OCI-LY7 (cell line): ENCODE measurements around the gene C16orf95. TPM values are rescaled to one million over a fixed set of nuclear protein-coding genes. Genes with fewer than 3 reads are reported as not detected.

Source experiments
- BruUV-seq: library from RNA; stranded (reverse); fragments of 400-500 nt; replicated peaks from 2 replicates; lab custom pipeline; 2021; lab: Mats Ljungman, UMichigan
- CTCF ChIA-PET: fragments of 300-600 bp; sonication (Branson Sonifier 250); formaldehyde crosslinking; loops from one replicate; lab custom pipeline; 2022; ENCODE audit warnings: antibody characterized with exemption; ENCODE audit not compliant: unreplicated experiment; lab: Charles Lee
- POLR2A ChIA-PET: fragments of 300-600 bp; sonication (Branson Sonifier 250); formaldehyde crosslinking; loops from one replicate; lab custom pipeline; 2022; ENCODE audit warnings: antibody characterized with exemption; lab: Charles Lee
- DNase-seq: peaks from one replicate; pipeline ENCODE4 v3.0.0-alpha.2; 2015; ENCODE audit warnings: low spot score
- H2AFZ ChIP-seq: fragments of 200-600 bp; sonication (generic), shearing (Covaris generic); 2 replicates; pipeline ENCODE4 v1.6.1; 2014; ENCODE audit warnings: mild to moderate bottlenecking, antibody characterized with exemption, low read length, moderate library complexity
- H3K27ac ChIP-seq: fragments of 200-600 bp; sonication (generic); 2 replicates; pipeline ENCODE4 v1.5.1; 2014; ENCODE audit warnings: mixed run types, low read depth, mild to moderate bottlenecking, moderate library complexity, low read length, inconsistent platforms; ENCODE audit not compliant: poor library complexity, severe bottlenecking
- H3K36me3 ChIP-seq: fragments of 200-600 bp; sonication (generic); 2 replicates; pipeline ENCODE4 v1.6.1; 2014; ENCODE audit warnings: mild to moderate bottlenecking, antibody characterized with exemption, low read length, moderate library complexity, mixed read lengths; ENCODE audit not compliant: insufficient read depth
- H3K4me1 ChIP-seq: fragments of 200-600 bp; sonication (generic); 2 replicates; pipeline ENCODE4 v1.5.1; 2014; ENCODE audit warnings: mild to moderate bottlenecking, low read length; ENCODE audit not compliant: insufficient read depth, poor library complexity, severe bottlenecking
- H3K4me2 ChIP-seq: fragments of 200-600 bp; sonication (generic); 2 replicates; pipeline ENCODE4 v1.6.1; 2014; ENCODE audit warnings: mild to moderate bottlenecking, low read length
- H3K4me3 ChIP-seq: fragments of 200-600 bp; sonication (generic); 2 replicates; pipeline ENCODE4 v1.5.1; 2014; ENCODE audit warnings: mild to moderate bottlenecking, low read depth, low read length; ENCODE audit not compliant: poor library complexity, severe bottlenecking
- H3K79me2 ChIP-seq: fragments of 200-600 bp; sonication (generic); 2 replicates; pipeline ENCODE4 v1.6.1; 2016; ENCODE audit warnings: low read depth, mild to moderate bottlenecking, low read length, moderate library complexity, mixed read lengths; ENCODE audit not compliant: insufficient read depth
- H3K9me2 ChIP-seq: fragments of 200-600 bp; sonication (generic); 2 replicates; pipeline ENCODE4 v1.6.1; 2016; ENCODE audit warnings: mild to moderate bottlenecking, low read length, mixed read lengths; ENCODE audit not compliant: insufficient read depth
- H3K9me3 ChIP-seq: fragments of 200-600 bp; sonication (generic); 2 replicates; pipeline ENCODE4 v1.6.1; 2014; ENCODE audit warnings: mild to moderate bottlenecking, mixed run types, low read length, mixed read lengths
- H4K20me1 ChIP-seq: fragments of 200-600 bp; sonication (generic); 2 replicates; pipeline ENCODE4 v1.6.1; 2014; ENCODE audit warnings: mild to moderate bottlenecking, antibody characterized with exemption, low read length, moderate library complexity, mixed read lengths; ENCODE audit not compliant: insufficient read depth
- EZH2phosphoT487 ChIP-seq: fragments of 200-600 bp; sonication (generic); IDR thresholded peaks from 2 replicates; pipeline ENCODE4 v1.6.1; 2018; ENCODE audit warnings: low read depth, borderline replicate concordance, mild to moderate bottlenecking, mixed run types, antibody characterized with exemption, low read length, moderate library complexity, mixed read lengths
- intact Hi-C: fragments of 100-400 bp; cut with micrococcal nuclease; formaldehyde crosslinking; loops from one replicate; pipeline ENCODE4 v1.10.0; 2022; ENCODE audit not compliant: unreplicated experiment
- total RNA-seq, 2 experiments: library from RNA; depleted of rRNA in 1 of 2; stranded (reverse); fragments of >200 nt in 1 of 2; shearing (Covaris generic) in 1 of 2; gene quantifications; 2 replicates each; pipeline ENCODE4 v1.2.3, GENCODE V29; 2014 to 2022
- TF ChIP-seq, protein P1 (sequence below): fragments of 200-600 bp; sonication (generic); conservative IDR thresholded peaks from 2 replicates; pipeline ENCODE4 v1.5.1; 2014; ENCODE audit warnings: mild to moderate bottlenecking, antibody characterized with exemption, low read length, moderate library complexity, mixed read lengths

The C16orf95 gene
- total RNA-seq, 2 experiments from 2014 or later, result 8.5 to 22.1 TPM

- H4K20me1 ChIP-seq, result no peaks in the 10 kb centered on the region
- H3K9me3 ChIP-seq, result peaks cover 8% of the 10 kb centered on the region; the same call in 1 of the 2 replicates
- H3K4me2 ChIP-seq, result no peak overlapping the region
- peaks cover 23% of the 10 kb centered on the region for H3K4me1 ChIP-seq
- no peak overlapping the region for H3K27ac ChIP-seq
- DNase-seq, result no peak
- no peaks in the 10 kb centered on the region for H3K9me2 ChIP-seq
- no peak for TF ChIP-seq EZH2phosphoT487
- TF ChIP-seq, protein P1, sequence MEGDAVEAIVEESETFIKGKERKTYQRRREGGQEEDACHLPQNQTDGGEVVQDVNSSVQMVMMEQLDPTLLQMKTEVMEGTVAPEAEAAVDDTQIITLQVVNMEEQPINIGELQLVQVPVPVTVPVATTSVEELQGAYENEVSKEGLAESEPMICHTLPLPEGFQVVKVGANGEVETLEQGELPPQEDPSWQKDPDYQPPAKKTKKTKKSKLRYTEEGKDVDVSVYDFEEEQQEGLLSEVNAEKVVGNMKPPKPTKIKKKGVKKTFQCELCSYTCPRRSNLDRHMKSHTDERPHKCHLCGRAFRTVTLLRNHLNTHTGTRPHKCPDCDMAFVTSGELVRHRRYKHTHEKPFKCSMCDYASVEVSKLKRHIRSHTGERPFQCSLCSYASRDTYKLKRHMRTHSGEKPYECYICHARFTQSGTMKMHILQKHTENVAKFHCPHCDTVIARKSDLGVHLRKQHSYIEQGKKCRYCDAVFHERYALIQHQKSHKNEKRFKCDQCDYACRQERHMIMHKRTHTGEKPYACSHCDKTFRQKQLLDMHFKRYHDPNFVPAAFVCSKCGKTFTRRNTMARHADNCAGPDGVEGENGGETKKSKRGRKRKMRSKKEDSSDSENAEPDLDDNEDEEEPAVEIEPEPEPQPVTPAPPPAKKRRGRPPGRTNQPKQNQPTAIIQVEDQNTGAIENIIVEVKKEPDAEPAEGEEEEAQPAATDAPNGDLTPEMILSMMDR, result no peak
- ChIA-PET CTCF (no interaction called here), POLR2A (no interaction called here)
- H3K4me3 ChIP-seq, result no peak overlapping the region
- H3K79me2 ChIP-seq, result no peaks in the 10 kb centered on the region
- intact Hi-C loops, result no loop called here
- H3K36me3 ChIP-seq, result peaks cover 12% of the 10 kb centered on the region
- H2AFZ ChIP-seq, result no peak overlapping the region
- BruUV-seq, result no TSS peak
These were observed 23.2 kb downstream of the C16orf95 start for GRCh38 chr16:87293990-87294389.

- DNase-seq, result no peak
- BruUV-seq, result no TSS peak
- H3K4me1 ChIP-seq, result peaks cover 18% of the 10 kb centered on the region
- H3K4me2 ChIP-seq, result no peak overlapping the region
- CTCF ChIA-PET, result no interaction called here
- no peak overlapping the region for H3K27ac ChIP-seq
- no peaks in the 10 kb centered on the region for H3K79me2 ChIP-seq
- H3K4me3 ChIP-seq, result no peak overlapping the region
- intact Hi-C loops, result no loop called here
- H4K20me1 ChIP-seq, result no peaks in the 10 kb centered on the region
- POLR2A ChIA-PET, result interaction anchor here (0.6 to 0.9 kb wide), 2 partner anchors 12 to 56 kb away, joined by 3 read pairs; no protein-coding TSS in a partner anchor
- peaks cover 13% of the 10 kb centered on the region; the same call in 1 of the 2 replicates for H3K9me3 ChIP-seq
- H2AFZ ChIP-seq, result no peak overlapping the region
- H3K9me2 ChIP-seq, result no peaks in the 10 kb centered on the region
- TF ChIP-seq EZH2phosphoT487, result no peak
- TF ChIP-seq, protein P1, result no peak
- peaks cover 12% of the 10 kb centered on the region for H3K36me3 ChIP-seq
These were observed 25.2 kb downstream of the C16orf95 start for GRCh38 chr16:87291944-87292343.

DNA sequence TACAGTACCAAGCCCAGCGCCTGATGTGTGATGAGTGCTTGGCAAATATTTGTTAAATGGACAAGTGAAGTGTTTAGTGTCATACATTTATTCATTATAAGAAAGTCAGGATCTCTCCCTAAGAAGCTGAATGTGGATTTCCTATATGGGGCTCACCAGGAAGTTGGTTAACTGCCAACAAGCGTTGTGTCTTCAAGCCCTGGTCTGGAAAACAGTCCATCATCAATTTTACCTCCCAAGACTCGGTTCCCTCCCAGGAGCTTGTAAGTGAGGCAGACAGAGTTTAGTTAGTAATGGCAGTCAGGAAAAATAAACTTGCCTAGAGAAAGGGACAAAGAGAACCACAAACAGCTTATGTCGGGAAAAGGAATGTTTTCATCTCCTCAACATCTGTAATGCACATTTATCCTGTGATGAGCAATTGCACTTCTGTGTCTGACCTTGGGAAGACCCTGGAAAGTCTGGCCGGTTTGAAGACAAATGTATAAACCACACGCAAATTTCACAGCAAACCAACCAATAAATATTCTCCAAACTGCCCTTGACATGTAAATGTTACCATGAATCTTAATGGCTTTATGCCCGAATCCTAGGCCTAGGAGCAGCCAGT, 28.3 kb downstream of the C16orf95 start:
- ChIA-PET POLR2A (no interaction called here), CTCF (no interaction called here)
- intact Hi-C loops, result no loop called here
- Histone ChIP-seq H3K9me2 (no peaks in the 10 kb centered on the region), H4K20me1 (no peaks in the 10 kb centered on the region), H3K9me3 (peaks cover 13% of the 10 kb centered on the region; the same call in 1 of the 2 replicates), H3K4me3 (no peak overlapping the region), H3K27ac (no peak overlapping the region), H3K4me1 (no peaks in the 10 kb centered on the region), H3K36me3 (peaks cover 12% of the 10 kb centered on the region), H2AFZ (no peak overlapping the region), H3K79me2 (no peaks in the 10 kb centered on the region), H3K4me2 (no peak overlapping the region)
- BruUV-seq, result no TSS peak
- TF ChIP-seq, protein P1, result no peak
- no peak for TF ChIP-seq EZH2phosphoT487
- no peak for DNase-seq
